Left kidney (tissue), 8 donors: ENCODE measurements around the gene DIDO1. TPM values are rescaled to one million over a fixed set of nuclear protein-coding genes. Genes with fewer than 3 reads are reported as not detected.
A peak's percentile ranks its signal among the peaks of the same experiment; 100 is the strongest.

Experiments
- DNase-seq: peaks from one replicate; pipeline ENCODE4 v3.0.0-alpha.2; 2013
- long read RNA-seq, 8 donors: transcript quantifications; one replicate each; lab custom pipeline, GENCODE V29; 2026
- polyA plus RNA-seq: library from polyadenylated mRNA; unstranded; fragments of 120-200 nt; gene quantifications from one replicate; pipeline ENCODE4 v1.2.1, GENCODE V29; 2013; ENCODE audit not compliant: insufficient read length

DIDO1 gene
- 66.2 TPM for polyA plus RNA-seq
- long read RNA-seq, donor 1, full-length matches to known transcripts, result 11 of 11 reads
- long read RNA-seq, donor 1, partial matches to known transcripts, result 0 of 11 reads
- long read RNA-seq, donor 1, other reads (novel, unspliced or antisense), result 0 of 11 reads
- long read RNA-seq, donor 2, partial matches to known transcripts, result 58 of 109 reads
- long read RNA-seq, donor 2, other reads (novel, unspliced or antisense), result 44 of 109 reads
- long read RNA-seq, donor 3, transcript DIDO1-202 (6 exons, 2,707 nt), result major isoform, 5 of 45 reads
- long read RNA-seq, donor 3, partial matches to known transcripts, result 9 of 45 reads
- long read RNA-seq, donor 3, other reads (novel, unspliced or antisense), result 31 of 45 reads
- long read RNA-seq, donor 4, result 0 reads
- long read RNA-seq, donor 5, full-length matches to known transcripts, result 16 of 55 reads
- long read RNA-seq, donor 5, partial matches to known transcripts, result 0 of 55 reads
- long read RNA-seq, donor 5, other reads (novel, unspliced or antisense), result 39 of 55 reads
- long read RNA-seq, donor 6, partial matches to known transcripts, result 0 of 5 reads
- long read RNA-seq, donor 6, other reads (novel, unspliced or antisense), result 0 of 5 reads
- long read RNA-seq, donor 7, transcript DIDO1-202 (6 exons, 2,707 nt), result major isoform, 13 of 16 reads
- long read RNA-seq, donor 7, partial matches to known transcripts, result 0 of 16 reads
- long read RNA-seq, donor 7, other reads (novel, unspliced or antisense), result 0 of 16 reads
- long read RNA-seq, donor 8, transcript DIDO1-202 (6 exons, 2,707 nt), result major isoform, 5 of 5 reads
- long read RNA-seq, donor 8, partial matches to known transcripts, result 0 of 5 reads
- long read RNA-seq, donor 8, other reads (novel, unspliced or antisense), result 0 of 5 reads

DNA sequence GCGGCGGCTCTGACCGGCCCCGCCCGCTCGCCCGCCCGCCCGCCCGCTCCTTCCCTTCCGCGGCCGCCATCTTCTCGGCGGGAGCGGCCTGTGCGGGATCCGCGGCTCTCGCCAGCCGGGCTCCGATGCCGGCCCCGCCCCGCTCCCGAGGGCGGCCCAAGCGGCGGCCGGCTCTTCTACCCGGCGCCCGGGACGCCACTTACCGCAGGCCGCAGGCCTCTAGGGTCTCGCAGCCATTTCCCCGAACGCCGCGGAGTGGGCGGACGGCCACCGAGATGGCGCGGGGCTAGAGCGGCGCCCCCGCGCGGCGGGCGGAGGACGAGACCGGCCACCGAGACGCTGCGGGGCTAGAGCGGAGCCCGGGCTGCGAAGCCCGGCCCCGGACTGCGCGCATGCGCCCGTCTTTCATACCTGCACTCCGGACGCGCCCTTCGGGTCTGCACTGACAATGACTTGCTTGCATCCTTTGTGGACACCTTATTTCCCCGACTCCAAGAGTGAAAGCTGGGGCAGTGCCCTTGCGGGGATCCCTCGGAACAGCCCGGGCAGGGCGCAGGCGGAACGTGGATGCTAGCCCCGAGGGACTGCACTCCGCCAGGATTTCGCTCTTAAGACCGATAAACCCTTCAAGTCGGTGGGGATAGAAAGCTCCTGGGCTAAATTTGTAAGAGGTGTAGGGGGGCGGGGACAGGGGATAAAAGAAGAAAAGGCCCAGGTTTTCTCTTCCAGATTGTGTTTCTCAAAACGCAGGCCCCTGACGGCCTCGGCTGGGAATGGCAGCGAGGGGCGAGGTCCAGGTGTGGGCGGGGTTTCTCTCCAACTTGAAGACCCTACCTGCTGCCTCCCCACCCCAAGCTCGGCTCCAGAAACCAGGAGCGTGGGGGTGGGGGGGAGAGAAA lies at the start of gene DIDO1:
Gene DIDO1 (minus strand): TSS at position 277 of the 899 bp plus-strand sequence.
- peak; percentile 81 for DNase-seq

- DNase-seq, result no peak
Observed at GRCh38 chr20:62975251-62975760, 49.0 kb upstream of the DIDO1 start.

- no peak for DNase-seq
Observed at GRCh38 chr20:62972845-62973745, 46.8 kb upstream of the DIDO1 start.

- DNase-seq, result peak; percentile 79
Observed at GRCh38 chr20:62971950-62972844, 45.9 kb upstream of the DIDO1 start.

- DNase-seq, result no peak
Observed at GRCh38 chr20:62971211-62971949, 45.1 kb upstream of the DIDO1 start.

DNA sequence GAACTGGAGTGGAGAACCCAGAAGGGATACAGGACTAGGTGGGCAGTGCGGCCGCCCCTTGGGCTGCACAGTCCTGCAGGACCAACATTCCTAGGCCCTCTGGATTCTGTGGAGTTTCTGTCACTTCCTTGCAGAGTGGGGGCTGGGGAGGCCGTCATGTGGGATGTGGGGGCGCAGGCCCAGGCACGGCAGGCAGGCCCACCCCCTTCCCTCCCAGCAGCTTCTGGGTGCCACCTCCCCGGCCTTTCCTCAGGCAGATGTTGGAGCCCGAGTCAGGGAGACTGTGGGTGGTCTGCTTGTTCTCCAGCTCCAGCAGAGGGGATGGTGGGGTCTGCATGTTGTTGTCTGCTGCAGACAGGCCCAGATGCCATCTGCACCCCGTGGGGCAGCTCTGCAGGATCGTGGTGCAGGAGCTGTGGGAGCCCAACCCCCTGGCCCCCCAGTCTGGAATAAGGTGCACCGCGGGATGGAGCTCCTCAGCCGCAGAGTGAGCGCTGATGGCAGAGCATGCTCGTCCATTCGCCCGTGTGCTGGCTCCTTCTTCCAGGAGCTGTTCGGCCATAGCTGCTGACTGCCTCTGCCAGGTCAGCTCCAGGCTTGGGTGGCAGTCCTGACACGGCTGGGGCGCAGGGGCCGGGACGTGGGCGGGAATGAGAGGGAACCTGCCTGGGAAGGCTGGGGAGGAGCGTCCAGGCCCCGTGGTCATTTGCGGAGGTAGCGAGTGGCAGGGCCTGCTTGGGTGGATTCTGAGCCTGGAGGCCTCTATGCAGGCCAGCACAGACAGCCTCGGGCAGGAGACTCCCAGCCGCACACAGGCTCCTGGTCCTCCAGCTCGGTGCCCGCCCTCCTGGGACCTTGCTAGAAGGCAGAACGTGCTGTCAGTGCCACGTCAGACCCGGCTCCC lies 44.3 kb upstream of the DIDO1 start:
- no peak for DNase-seq

DNA sequence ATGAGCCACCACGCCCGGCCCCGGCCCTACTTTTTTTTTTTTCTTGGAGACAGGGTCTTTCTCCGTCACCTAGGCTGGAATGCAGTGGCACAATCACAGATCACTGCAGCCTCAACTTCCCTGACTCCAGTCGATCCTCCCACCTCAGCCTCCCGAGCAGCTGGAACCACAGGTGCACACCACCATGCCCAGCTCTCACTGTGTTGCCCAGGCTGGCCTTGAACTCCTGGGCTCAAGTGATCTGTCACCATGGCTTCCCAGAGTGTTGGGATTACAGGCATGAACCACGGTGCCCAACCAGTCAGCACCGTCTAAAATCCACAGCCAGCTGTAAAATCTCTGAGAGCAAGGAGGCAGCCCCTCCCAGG lies 43.6 kb upstream of the DIDO1 start:
- no peak for DNase-seq

GRCh38 chr20:62969179-62969760 lies 43.0 kb upstream of the DIDO1 start:
- no peak for DNase-seq

GRCh38 chr20:62968378-62969178 lies 42.3 kb upstream of the DIDO1 start:
- no peak for DNase-seq

GRCh38 chr20:62967628-62968351 lies 41.5 kb upstream of the DIDO1 start:
- DNase-seq, result no peak

- DNase-seq, result no peak
Observed at GRCh38 chr20:62967149-62967501, 40.8 kb upstream of the DIDO1 start.

DNA sequence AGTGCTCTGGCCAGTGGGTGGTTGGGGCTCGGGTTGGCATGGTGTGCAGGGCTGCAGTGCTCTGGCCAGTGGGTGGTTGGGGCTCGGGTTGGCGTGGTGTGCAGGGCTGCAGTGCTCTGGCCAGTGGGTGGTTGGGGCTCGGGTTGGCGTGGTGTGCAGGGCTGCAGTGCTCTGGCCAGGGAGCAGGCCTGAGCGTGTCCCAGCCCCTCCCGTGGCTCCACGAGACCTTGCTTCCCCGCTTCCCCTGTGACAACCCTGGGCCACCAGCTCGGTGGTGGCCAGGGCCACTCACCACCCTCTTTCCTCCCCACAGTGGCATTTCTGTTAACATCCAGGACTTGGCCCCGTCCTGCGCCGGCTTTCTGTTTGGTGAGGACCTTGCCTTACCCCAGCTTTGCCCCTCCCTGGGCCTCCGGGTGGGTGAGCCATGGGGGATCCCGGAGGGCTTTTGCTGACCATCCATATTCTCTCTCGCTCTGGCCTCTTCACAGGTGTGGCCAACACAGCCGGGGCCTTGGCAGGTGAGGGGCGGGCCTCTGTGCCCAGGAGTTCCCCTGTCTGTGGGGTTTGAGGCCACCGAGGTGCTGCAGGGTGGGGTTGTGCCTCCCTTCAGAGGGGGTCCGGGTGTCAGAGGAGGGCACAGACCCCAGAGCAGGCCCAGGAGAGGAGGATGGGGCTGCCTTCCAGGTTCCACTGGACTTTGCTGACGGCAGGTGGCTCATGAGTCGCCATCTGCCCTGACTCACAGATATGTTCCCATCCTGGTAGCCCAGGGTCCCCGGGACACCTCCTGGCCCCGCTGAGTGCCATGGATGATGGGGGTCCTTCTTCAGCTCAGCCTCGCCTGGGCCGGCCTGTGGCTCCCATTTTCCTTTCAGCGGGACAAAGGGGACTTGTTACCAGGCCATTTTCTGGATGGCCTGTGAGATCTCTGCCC lies 40.2 kb upstream of the DIDO1 start:
- no peak for DNase-seq

- no peak for DNase-seq
Observed at GRCh38 chr20:62965363-62965771, 39.1 kb upstream of the DIDO1 start.

DNA sequence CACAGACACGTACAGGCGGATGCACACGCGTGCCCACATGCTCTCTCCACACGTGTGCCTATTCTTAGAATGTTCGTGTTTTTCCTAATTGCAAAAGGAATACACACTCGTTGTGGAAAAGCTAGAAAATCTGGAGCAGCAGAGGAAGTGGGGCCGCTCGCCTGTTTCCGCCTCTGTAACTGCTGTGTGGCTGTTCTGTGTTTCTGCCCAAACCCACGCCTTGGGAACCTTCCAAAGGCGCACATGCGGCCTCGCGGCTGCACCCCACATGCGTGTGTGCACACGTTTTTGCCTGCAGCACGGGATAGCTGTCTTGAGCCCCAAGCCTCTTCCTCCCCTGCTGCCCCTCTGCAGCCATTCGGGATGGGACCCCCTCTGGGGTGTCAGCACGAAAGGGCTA lies 38.4 kb upstream of the DIDO1 start:
- no peak for DNase-seq
